Epithelial cell of proximal tubule (primary cell): ENCODE data around the gene ORC6. TPM values are rescaled to one million over a fixed set of nuclear protein-coding genes. Genes with fewer than 3 reads are reported as not detected.

Experiments used
- DNase-seq: peaks from one replicate; pipeline ENCODE4 v3.0.0-alpha.2; 2011; ENCODE audit warnings: low read depth
- H3K4me3 ChIP-seq: 2 replicates; pipeline ENCODE4 v1.5.1; 2011; ENCODE audit warnings: low read depth, mild to moderate bottlenecking, low read length
- total RNA-seq: library from RNA; depleted of rRNA; stranded (reverse); fragments of >200 nt; gene quantifications from 2 replicates; pipeline ENCODE4 v1.2.3, GENCODE V29; 2015
- TF ChIP-seq, protein P1 (sequence below): conservative IDR thresholded peaks from 2 replicates; pipeline ENCODE4 v1.5.1; 2012; ENCODE audit warnings: low read depth, mild to moderate bottlenecking, low read length

ORC6 gene
- total RNA-seq, 1 donor from 2014 or later = 34.1 TPM

DNA sequence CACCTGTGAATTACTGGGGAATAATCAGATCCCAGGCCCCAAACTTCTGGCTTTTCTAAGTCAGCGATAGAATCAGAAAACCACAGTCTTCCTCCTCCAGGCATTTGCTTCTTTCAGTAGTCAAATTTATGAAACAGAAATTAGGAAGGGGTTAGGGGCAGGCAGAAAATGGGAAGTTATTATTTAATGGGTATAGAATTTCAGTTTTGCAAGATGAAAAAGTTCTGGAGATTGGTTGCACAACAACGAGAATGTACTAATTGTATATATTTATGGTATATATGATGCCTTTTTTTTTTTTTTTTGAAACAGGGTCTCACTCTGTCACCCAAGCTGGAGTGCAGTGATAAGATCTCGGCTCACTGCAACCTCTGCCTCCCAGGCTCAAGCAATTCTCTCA, 23.5 kb downstream of the ORC6 start:
- no peak overlapping the region for H3K4me3 ChIP-seq
- TF ChIP-seq, protein P1, sequence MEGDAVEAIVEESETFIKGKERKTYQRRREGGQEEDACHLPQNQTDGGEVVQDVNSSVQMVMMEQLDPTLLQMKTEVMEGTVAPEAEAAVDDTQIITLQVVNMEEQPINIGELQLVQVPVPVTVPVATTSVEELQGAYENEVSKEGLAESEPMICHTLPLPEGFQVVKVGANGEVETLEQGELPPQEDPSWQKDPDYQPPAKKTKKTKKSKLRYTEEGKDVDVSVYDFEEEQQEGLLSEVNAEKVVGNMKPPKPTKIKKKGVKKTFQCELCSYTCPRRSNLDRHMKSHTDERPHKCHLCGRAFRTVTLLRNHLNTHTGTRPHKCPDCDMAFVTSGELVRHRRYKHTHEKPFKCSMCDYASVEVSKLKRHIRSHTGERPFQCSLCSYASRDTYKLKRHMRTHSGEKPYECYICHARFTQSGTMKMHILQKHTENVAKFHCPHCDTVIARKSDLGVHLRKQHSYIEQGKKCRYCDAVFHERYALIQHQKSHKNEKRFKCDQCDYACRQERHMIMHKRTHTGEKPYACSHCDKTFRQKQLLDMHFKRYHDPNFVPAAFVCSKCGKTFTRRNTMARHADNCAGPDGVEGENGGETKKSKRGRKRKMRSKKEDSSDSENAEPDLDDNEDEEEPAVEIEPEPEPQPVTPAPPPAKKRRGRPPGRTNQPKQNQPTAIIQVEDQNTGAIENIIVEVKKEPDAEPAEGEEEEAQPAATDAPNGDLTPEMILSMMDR = no peak
- DNase-seq = no peak

DNA sequence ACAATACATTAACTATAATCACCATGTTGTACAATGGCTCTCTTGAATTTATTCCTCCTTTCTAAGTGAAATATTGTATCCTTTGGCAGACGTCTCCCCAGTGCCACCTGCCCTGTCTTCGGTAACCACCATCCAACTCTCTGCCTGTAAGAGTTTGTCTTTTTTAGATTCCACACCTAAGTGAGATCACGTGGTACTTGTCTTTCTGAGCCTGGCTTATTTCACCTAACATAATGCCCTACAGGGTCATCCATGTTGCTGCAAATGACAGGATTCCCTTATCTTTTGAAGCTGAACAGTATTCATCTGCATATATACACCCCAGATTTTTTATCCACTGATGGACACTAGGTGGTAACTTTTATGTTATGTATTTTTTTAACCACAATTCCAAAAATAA, 24.2 kb downstream of the ORC6 start:
- TF ChIP-seq, protein P1 = no peak
- H3K4me3 ChIP-seq = no peak overlapping the region
- DNase-seq = no peak

DNA sequence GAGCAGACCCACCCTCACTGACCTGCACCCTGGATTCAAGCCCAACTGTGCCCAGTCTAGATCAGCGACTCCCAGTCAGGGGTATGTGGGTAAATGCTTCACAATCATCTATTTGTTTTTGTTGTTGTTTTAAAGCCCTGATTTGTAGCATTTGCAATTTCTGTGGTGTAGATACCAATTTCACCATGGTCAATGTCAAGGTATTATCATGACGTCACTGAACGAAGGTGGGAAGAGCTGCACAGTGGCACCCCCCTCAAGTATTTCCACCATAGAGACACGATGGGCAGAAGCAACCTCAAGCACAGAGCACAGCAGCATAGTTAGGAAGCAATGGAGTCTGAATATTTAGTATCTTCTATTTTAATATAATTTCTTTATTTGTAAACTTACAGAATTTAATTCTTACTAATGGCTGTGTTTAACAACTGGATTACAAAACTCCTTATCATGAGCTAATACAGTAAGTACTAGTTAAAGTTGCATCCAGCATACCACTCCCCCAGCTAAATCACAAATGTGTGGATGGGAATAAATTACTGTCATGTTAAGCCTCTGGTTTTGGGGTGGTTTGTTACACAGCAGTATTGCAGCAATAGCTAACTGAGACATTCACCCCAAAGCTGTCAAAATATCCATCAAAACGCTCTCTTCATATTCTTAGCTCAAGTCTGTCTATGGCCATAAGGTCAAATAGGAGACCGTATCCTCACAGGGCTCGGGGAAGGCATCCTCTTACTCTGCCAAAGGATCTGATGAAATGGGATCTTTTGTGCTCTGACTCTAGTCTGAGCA, 25.5 kb downstream of the ORC6 start:
- H3K4me3 ChIP-seq = no peak overlapping the region
- DNase-seq = no peak
- TF ChIP-seq, protein P1 = no peak

DNA sequence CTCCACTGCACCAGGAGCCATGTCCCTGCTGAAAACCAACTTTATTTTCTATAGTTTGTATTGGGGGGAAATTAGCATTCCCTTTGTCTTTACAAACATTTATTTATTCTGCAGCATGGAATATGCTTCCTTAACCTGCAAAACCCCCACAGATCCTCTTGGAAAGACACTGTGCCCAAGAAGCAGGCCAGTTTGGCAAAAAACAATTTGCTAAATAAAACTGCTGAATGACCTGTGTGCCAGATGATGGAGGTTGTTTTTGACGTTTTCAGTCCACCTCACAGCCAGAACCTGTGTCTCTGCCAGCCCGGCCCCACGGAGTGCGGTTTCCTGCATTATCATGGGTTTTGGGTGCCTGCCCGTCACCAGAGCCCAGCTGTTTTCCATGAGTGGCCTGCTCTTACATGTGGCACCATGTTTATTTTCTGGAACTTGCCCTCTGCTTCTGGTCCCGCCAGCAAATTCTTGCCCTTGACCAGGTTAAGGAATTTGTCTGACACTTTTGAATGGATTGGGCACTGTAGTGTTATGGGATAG, 26.4 kb downstream of the ORC6 start:
- H3K4me3 ChIP-seq = no peak overlapping the region
- no peak for DNase-seq
- TF ChIP-seq, protein P1 = no peak

DNA sequence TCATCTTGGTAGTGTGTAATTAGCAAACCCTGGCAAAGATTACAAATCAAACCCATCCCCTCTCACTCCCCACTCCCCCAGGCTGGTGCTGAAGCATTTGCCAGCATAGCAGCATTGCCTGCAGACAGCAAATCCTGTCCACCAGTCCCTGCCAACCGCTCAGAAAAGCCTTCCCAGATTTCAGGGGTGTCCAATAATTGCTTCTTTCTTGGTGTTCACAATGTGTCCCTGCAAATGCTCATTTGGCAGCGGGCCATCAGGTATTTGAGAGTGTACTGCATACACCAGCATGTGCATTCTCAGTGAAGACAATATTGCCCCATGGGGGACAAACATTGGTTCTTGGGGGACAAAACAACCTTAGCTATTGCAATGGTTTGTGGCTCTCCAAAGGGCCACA, 28.2 kb downstream of the ORC6 start:
- TF ChIP-seq, protein P1 = no peak
- H3K4me3 ChIP-seq = no peak overlapping the region
- DNase-seq = no peak

DNA sequence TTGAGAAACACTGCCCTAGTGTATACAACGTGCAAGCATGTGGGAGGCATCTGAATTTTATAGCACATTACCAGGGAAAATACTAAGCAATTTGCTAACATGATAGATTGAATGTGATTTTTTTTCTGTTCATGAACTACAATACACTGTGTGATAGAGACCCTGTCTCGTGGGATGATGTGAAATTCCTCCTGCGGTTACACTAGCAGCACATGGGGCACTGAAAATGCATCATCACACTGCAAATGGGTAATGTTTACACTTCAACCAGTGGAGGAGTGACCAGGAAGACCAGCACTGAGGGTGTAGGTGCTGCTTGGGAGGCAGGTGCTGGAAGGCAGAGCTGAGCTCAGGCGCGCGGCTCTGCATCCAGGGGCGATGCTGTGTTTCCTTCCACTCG, 28.8 kb downstream of the ORC6 start:
- TF ChIP-seq, protein P1 = no peak
- no peak for DNase-seq
- H3K4me3 ChIP-seq = no peak overlapping the region

DNA sequence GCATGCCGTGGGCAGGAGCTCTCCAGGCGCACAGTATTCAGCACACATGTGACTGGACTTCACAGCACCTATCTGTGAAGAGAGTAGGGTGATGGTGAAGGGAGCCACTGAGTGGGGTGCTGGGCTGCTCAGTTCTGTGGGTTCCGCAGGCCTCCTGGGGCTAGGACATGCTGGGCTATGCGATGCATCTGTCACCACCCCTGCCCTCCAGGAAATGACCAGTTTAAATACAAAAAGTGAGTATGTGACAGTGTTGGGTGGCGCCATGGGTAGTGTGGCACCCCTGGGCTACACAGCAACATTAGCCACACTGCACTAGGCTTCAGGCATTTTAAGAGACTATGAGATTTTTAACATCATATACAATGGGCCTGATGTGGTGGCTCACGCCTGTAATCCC, 30.1 kb downstream of the ORC6 start:
- TF ChIP-seq, protein P1 = no peak
- no peak overlapping the region for H3K4me3 ChIP-seq
- no peak for DNase-seq
